ENCODE data around the gene KCNJ14. TPM values are rescaled to one million over a fixed set of nuclear protein-coding genes. Genes with fewer than 3 reads are reported as not detected.
"Not testable (repeated sequence)": the region's sequence is repeated elsewhere in the genome, so short reads cannot be mapped to it uniquely, and the experiment has no call there.

The KCNJ14 gene
- total and polyA plus RNA-seq, 2 donors (not counting 3 experiments of a cell fraction or from before 2014, with no cell fraction given): 0.26 to 1.4 TPM

- Histone ChIP-seq H3K4me3 (replicated peaks in 1 of 3; ENCODE audit: insufficient read depth in 1 of 3, low read depth in 1 of 3, low read length in 3 of 3) (no peak overlapping the region), H2AFZ (ENCODE audit: low read depth, low read length) (no peak overlapping the region), H3K9ac (replicated peaks; ENCODE audit: extremely low read depth, insufficient read depth, low read length) (no peak overlapping the region), H3K79me2 (ENCODE audit: control insufficient read depth, insufficient read depth, low read length) (no peaks in the 10 kb centered on the region), H3K9me3 (replicated peaks; ENCODE audit: control insufficient read depth, insufficient read depth, low read length) (no peaks in the 10 kb centered on the region), H3K27me3 (ENCODE audit: control insufficient read depth in 2 of 2, insufficient read depth in 2 of 2, low read length in 2 of 2) (no peaks in the 10 kb centered on the region), H3K4me1 (ENCODE audit: control insufficient read depth, extremely low read depth, insufficient read depth, low read length) (peaks cover 33% of the 10 kb centered on the region), H3K9me1 (replicated peaks; ENCODE audit: control insufficient read depth, extremely low read depth, insufficient read depth, low read length) (no peaks in the 10 kb centered on the region), H4K20me1 (replicated peaks; ENCODE audit: control insufficient read depth, extremely low read depth, insufficient read depth, low read length) (no peaks in the 10 kb centered on the region), H3K4me2 (ENCODE audit: insufficient read depth, low read length) (no peak overlapping the region), H3K27ac (ENCODE audit: insufficient read depth, low read depth, low read length) (no peak overlapping the region), H3K36me3 (ENCODE audit: control insufficient read depth in 2 of 2, extremely low read depth in 1 of 2, insufficient read depth in 2 of 2, low read length in 2 of 2) (peaks cover 0 to 2% of the 10 kb centered on the region in 2 experiments)
- FAIRE-seq (no peak), DNase-seq (ENCODE audit: low read depth, low spot score) (no peak)
- dilution Hi-C loops (cut with MboI; ENCODE audit: extremely low pct_ligation_motif_present, low sequenced_read_pairs): no loop called here
- TF ChIP-seq POLR2A (IDR thresholded peaks at IDR 0.05; ENCODE audit: low read depth, low read length) (peak; percentile 46), MAX (IDR thresholded peaks at IDR 0.05; ENCODE audit: insufficient read depth, insufficient read length) (no peak), POLR2AphosphoS5 (IDR thresholded peaks at IDR 0.05; ENCODE audit: insufficient read depth, low read depth, low read length) (no peak)
- ChIA-PET POLR2A (no interaction called here), CTCF (no interaction called here)
- no TSS peak for BruUV-seq (replicated peaks)
- intact Hi-C loops (cut with micrococcal nuclease): loop anchor here (5.0 kb wide), 1 partner anchor 87 kb away; no protein-coding TSS in a partner anchor
Measured at GRCh38 chr19:48484247-48484893, 29.0 kb downstream of the KCNJ14 start.

DNA sequence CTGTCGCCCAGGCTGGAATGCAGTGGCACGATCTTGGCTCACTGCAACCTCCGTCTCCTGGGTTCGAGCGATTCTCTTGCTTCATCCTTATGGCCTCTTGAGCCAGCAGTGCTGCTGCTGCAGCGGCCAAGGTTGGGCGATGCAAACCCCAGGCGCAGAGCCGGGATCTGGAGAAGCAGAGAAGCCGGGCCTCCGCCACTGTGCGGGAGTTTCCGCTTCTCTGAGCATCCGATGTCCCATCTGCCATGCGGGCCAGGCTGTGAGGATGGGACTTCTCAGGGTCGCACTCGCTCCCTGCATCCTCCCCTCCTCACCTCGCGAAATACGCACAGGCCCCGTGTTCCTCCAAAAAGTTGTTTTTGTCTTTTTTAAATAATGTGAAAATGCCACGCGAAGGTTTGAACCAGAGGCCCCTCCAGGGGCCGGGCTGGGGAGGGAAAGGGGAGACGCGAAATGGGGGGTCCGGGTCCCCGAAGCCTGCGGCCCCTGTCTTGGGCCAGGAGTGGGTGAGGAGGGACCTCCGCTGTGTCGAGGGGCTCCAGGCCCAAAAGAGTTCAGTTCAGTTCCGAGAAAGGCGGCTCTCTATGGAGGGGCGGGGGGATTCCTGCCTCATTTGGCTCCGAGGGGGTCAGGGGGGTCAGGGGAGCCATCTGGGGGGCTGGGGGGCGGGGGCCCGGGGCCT lies 29.7 kb downstream of the KCNJ14 start:
- Histone ChIP-seq H3K36me3 (ENCODE audit: control insufficient read depth in 2 of 2, extremely low read depth in 1 of 2, insufficient read depth in 2 of 2, low read length in 2 of 2) (no peaks in the 10 kb centered on the region), H3K9ac (replicated peaks; ENCODE audit: extremely low read depth, insufficient read depth, low read length) (no peak overlapping the region), H3K4me1 (ENCODE audit: control insufficient read depth, extremely low read depth, insufficient read depth, low read length) (peaks cover 27% of the 10 kb centered on the region), H3K79me2 (ENCODE audit: control insufficient read depth, insufficient read depth, low read length) (no peaks in the 10 kb centered on the region), H3K27ac (ENCODE audit: insufficient read depth, low read depth, low read length) (no peak overlapping the region), H3K4me3 (replicated peaks in 1 of 3; ENCODE audit: insufficient read depth in 1 of 3, low read depth in 1 of 3, low read length in 3 of 3) (no peak overlapping the region), H3K4me2 (ENCODE audit: insufficient read depth, low read length) (no peak overlapping the region), H4K20me1 (replicated peaks; ENCODE audit: control insufficient read depth, extremely low read depth, insufficient read depth, low read length) (no peaks in the 10 kb centered on the region), H3K9me1 (replicated peaks; ENCODE audit: control insufficient read depth, extremely low read depth, insufficient read depth, low read length) (no peaks in the 10 kb centered on the region), H3K9me3 (replicated peaks; ENCODE audit: control insufficient read depth, insufficient read depth, low read length) (no peaks in the 10 kb centered on the region), H2AFZ (ENCODE audit: low read depth, low read length) (no peak overlapping the region), H3K27me3 (ENCODE audit: control insufficient read depth in 2 of 2, insufficient read depth in 2 of 2, low read length in 2 of 2) (no peaks in the 10 kb centered on the region)
- intact Hi-C loops (cut with micrococcal nuclease) (loop anchor here (5.0 kb wide), 1 partner anchor 88 kb away; no protein-coding TSS in a partner anchor), dilution Hi-C loops (cut with MboI; ENCODE audit: extremely low pct_ligation_motif_present, low sequenced_read_pairs) (no loop called here)
- ChIA-PET POLR2A (no interaction called here), CTCF (no interaction called here)
- DNase-seq (ENCODE audit: low read depth, low spot score) (no peak), FAIRE-seq (no peak)
- no TSS peak for BruUV-seq (replicated peaks)
- TF ChIP-seq JUN (IDR thresholded peaks at IDR 0.05; ENCODE audit: borderline replicate concordance, insufficient read depth, insufficient read length, low read depth) (no peak), POLR2A (IDR thresholded peaks at IDR 0.05; ENCODE audit: low read depth, low read length) (peak; percentile 20)

- H3K4me2 ChIP-seq (ENCODE audit: insufficient read depth, low read length); H3K79me2 ChIP-seq (ENCODE audit: control insufficient read depth, insufficient read depth, low read length); dilution Hi-C loops (cut with MboI; ENCODE audit: extremely low pct_ligation_motif_present, low sequenced_read_pairs); POLR2A ChIA-PET; H3K4me3 ChIP-seq (replicated peaks in 1 of 3; ENCODE audit: insufficient read depth in 1 of 3, low read depth in 1 of 3, low read length in 3 of 3); FAIRE-seq; DNase-seq (ENCODE audit: low read depth, low spot score); BruUV-seq (replicated peaks); H3K27ac ChIP-seq (ENCODE audit: insufficient read depth, low read depth, low read length); H3K36me3 ChIP-seq (ENCODE audit: control insufficient read depth in 2 of 2, extremely low read depth in 1 of 2, insufficient read depth in 2 of 2, low read length in 2 of 2); H3K9ac ChIP-seq (replicated peaks; ENCODE audit: extremely low read depth, insufficient read depth, low read length); H3K27me3 ChIP-seq (ENCODE audit: control insufficient read depth in 2 of 2, insufficient read depth in 2 of 2, low read length in 2 of 2); H4K20me1 ChIP-seq (replicated peaks; ENCODE audit: control insufficient read depth, extremely low read depth, insufficient read depth, low read length); intact Hi-C loops (cut with micrococcal nuclease); H3K9me3 ChIP-seq (replicated peaks; ENCODE audit: control insufficient read depth, insufficient read depth, low read length); H3K9me1 ChIP-seq (replicated peaks; ENCODE audit: control insufficient read depth, extremely low read depth, insufficient read depth, low read length); H2AFZ ChIP-seq (ENCODE audit: low read depth, low read length): not testable (repeated sequence)
- H3K4me1 ChIP-seq (ENCODE audit: control insufficient read depth, extremely low read depth, insufficient read depth, low read length): peaks cover 18% of the 10 kb centered on the region
- CTCF ChIA-PET: interaction anchor here (1.2 to 5.3 kb wide), 5 partner anchors 19 to 144 kb away, joined by 3 to 203 read pairs (median 5); partner anchors contain the start of gene KDELR1
Measured at GRCh38 chr19:48486706-48487105, 31.3 kb downstream of the KCNJ14 start.
